HL-60 (cell line): ENCODE results near the gene RIC8A.

Experiments used
- DNase-seq, 2 experiments: peaks; one replicate each; pipeline ENCODE4 v3.0.0-alpha.2; 2010 to 2020; ENCODE audit warnings: low read depth in 1 of 2, low spot score in 1 of 2
- H3K27ac ChIP-seq: fragments of 250-450 bp; sonication (Bioruptor Pico); replicated peaks from 2 replicates; pipeline ENCODE4 v1.5.1; 2020; ENCODE audit warnings: mild to moderate bottlenecking, moderate library complexity
- H3K27me3 ChIP-seq: fragments of 250-450 bp; sonication (Bioruptor Pico); 2 replicates; pipeline ENCODE4 v1.5.1; 2021; ENCODE audit warnings: mild to moderate bottlenecking, moderate library complexity; ENCODE audit not compliant: insufficient read depth, poor library complexity, severe bottlenecking
- H3K4me3 ChIP-seq: replicated peaks from 2 replicates; pipeline ENCODE4 v1.5.1; 2011; ENCODE audit warnings: mild to moderate bottlenecking, control low read depth, low read length; ENCODE audit not compliant: insufficient read depth
- CTCF ChIP-seq: IDR thresholded peaks from one replicate; pipeline ENCODE4 v1.5.1; 2011; ENCODE audit warnings: low read length, control low read depth, inconsistent platforms; ENCODE audit not compliant: insufficient read depth
- GABPA ChIP-seq: IDR thresholded peaks from 2 replicates; pipeline ENCODE4 v1.6.1; 2012; ENCODE audit warnings: low read depth
- POLR2AphosphoS5 ChIP-seq: IDR thresholded peaks from 2 replicates; pipeline ENCODE4 v1.6.1; 2012; ENCODE audit warnings: low read depth
- REST ChIP-seq: IDR thresholded peaks from 2 replicates; pipeline ENCODE4 v1.6.1; 2012; ENCODE audit warnings: low read depth; ENCODE audit not compliant: insufficient replicate concordance
- SPI1 ChIP-seq: IDR thresholded peaks from 2 replicates; pipeline ENCODE4 v1.6.1; 2012; ENCODE audit warnings: low read depth, mild to moderate bottlenecking, borderline replicate concordance

The RIC8A gene

GRCh38 chr11:215581-216037 lies 8.1 kb downstream of the RIC8A start:
- no peak overlapping the region for H3K4me3 ChIP-seq
- peak in 1 of 2 experiments; percentile 32 for DNase-seq
- H3K27ac ChIP-seq, result no peak overlapping the region
- H3K27me3 ChIP-seq, result no peaks in the 10 kb centered on the region
- no peak for TF ChIP-seq GABPA
- TF ChIP-seq REST, result no peak
- peak; percentile 43; the same call in 1 of the 2 replicates for TF ChIP-seq POLR2AphosphoS5
- TF ChIP-seq CTCF, result no peak
- TF ChIP-seq SPI1, result peak; percentile 2; the same call in 1 of the 2 replicates

- Histone ChIP-seq H3K27me3 (no peaks in the 10 kb centered on the region), H3K27ac (no peak overlapping the region), H3K4me3 (no peak overlapping the region)
- TF ChIP-seq GABPA, result no peak
- TF ChIP-seq SPI1, result no peak
- no peak for TF ChIP-seq POLR2AphosphoS5
- no peak for TF ChIP-seq REST
- TF ChIP-seq CTCF, result no peak
- no peak for DNase-seq
Observed at GRCh38 chr11:216081-216974, 8.8 kb downstream of the RIC8A start.

GRCh38 chr11:217704-218103 lies 10.2 kb downstream of the RIC8A start:
- Histone ChIP-seq H3K27me3 (no peaks in the 10 kb centered on the region), H3K4me3 (no peak overlapping the region), H3K27ac (no peak overlapping the region)
- DNase-seq, result no peak
- TF ChIP-seq SPI1, result no peak
- no peak for TF ChIP-seq CTCF
- no peak for TF ChIP-seq GABPA
- no peak for TF ChIP-seq REST
- TF ChIP-seq POLR2AphosphoS5, result no peak
